ENCODE results near the gene CPS1. TPM values are rescaled to one million over a fixed set of nuclear protein-coding genes. Genes with fewer than 3 reads are reported as not detected.

The CPS1 gene
- total RNA-seq, 1 experiment from 2014 or later = 14.2 TPM

GRCh38 chr2:210531050-210531449 is 25.3 kb upstream of the CPS1 start:
- H4K91ac ChIP-seq (ENCODE audit: insufficient read length, low read depth, low read length) = no peak overlapping the region
- no CpG with 5 or more reads among the region's 5 CpGs for WGBS (ENCODE audit: extremely low coverage, insufficient read length, low lambda C conversion rate)
- H4K20me1 ChIP-seq (ENCODE audit: control insufficient read depth, insufficient read depth, insufficient read length) = no peaks in the 10 kb centered on the region
- H2BK15ac ChIP-seq (ENCODE audit: low read depth, low read length) = no peak overlapping the region
- H3K27me3 Mint-ChIP-seq (ENCODE audit: low read depth) = peaks cover 7% of the 10 kb centered on the region
- no peak overlapping the region for H3K27ac ChIP-seq (ENCODE audit: insufficient read length, low read depth, low read length)
- no peak overlapping the region for H3K4me3 Mint-ChIP-seq
- no peak overlapping the region for H3K18ac ChIP-seq (ENCODE audit: insufficient read length, low read depth, low read length)
- no peak overlapping the region for H2AK5ac ChIP-seq (ENCODE audit: insufficient read length, low read length)
- H4K8ac ChIP-seq (replicated peaks; ENCODE audit: insufficient read length, low read depth, low read length) = no peak overlapping the region
- no peak overlapping the region for H2BK12ac ChIP-seq (ENCODE audit: insufficient read length, low read depth, low read length)
- no peak overlapping the region for H3K56ac ChIP-seq (ENCODE audit: insufficient read length, low read depth, low read length)
- no peak for TF ChIP-seq CTCF (conservative IDR thresholded peaks at IDR 0.05)
- H3K9ac ChIP-seq (ENCODE audit: extremely low read depth, insufficient read length, low read length) = no peak overlapping the region
- H3K9me3 ChIP-seq (ENCODE audit: control insufficient read depth, low read depth, low read length) = no peaks in the 10 kb centered on the region
- no peak overlapping the region for H2AFZ ChIP-seq (ENCODE audit: low read length)
- H3K4me2 ChIP-seq (ENCODE audit: insufficient read depth, insufficient read length, low read length) = no peak overlapping the region
- no peaks in the 10 kb centered on the region for H3K23me2 ChIP-seq (ENCODE audit: insufficient read length, low read depth, low read length, poor library complexity, severe bottlenecking)
- no peak overlapping the region for H3K4ac ChIP-seq (ENCODE audit: low read depth, low read length)
- H3K23ac ChIP-seq (ENCODE audit: insufficient read length, low read depth, low read length) = no peak overlapping the region
- H3K36me3 Mint-ChIP-seq (ENCODE audit: insufficient read depth in 1 of 3, low read depth in 3 of 3) = no peaks in the 10 kb centered on the region
- no peak overlapping the region for H3T11ph ChIP-seq (ENCODE audit: low read length)
- no peaks in the 10 kb centered on the region for H3K79me2 ChIP-seq (ENCODE audit: insufficient read depth, low read length)
- no peak overlapping the region for H4K5ac ChIP-seq (ENCODE audit: insufficient read length, low read depth, low read length)
- H2BK5ac ChIP-seq (ENCODE audit: insufficient read length, low read length) = no peak overlapping the region
- H3K27me3 ChIP-seq (ENCODE audit: insufficient read depth, low read length) = no peaks in the 10 kb centered on the region
- DNase-seq = no peak
- H3K14ac ChIP-seq (ENCODE audit: insufficient read depth, low read length) = no peak overlapping the region
- H3K27ac Mint-ChIP-seq = no peak overlapping the region
- H3K4me1 ChIP-seq (ENCODE audit: insufficient read depth, low read length) = peaks cover 3% of the 10 kb centered on the region; the same call in 1 of the 2 replicates
- peaks cover 41 to 59% of the 10 kb centered on the region in 2 experiments for H3K4me1 Mint-ChIP-seq
- no peak overlapping the region for H2BK120ac ChIP-seq (ENCODE audit: low read depth, low read length, poor library complexity, severe bottlenecking)
- H3K79me1 ChIP-seq (ENCODE audit: insufficient read depth, low read depth, low read length, poor library complexity, severe bottlenecking) = no peaks in the 10 kb centered on the region
- no peak overlapping the region for H2BK20ac ChIP-seq (ENCODE audit: low read depth, low read length, poor library complexity, severe bottlenecking)
- H3K9me3 Mint-ChIP-seq = no peaks in the 10 kb centered on the region

All from H9 (cell line).